ENCODE results near the gene BBS9.

GRCh38 chr7:33457039-33457438 lies 327.7 kb downstream of the BBS9 start:
- TF ChIP-seq CTCF (conservative IDR thresholded peaks at IDR 0.05; ENCODE audit: low read depth, low read length) (no peak), MXI1 (IDR thresholded peaks at IDR 0.05; ENCODE audit: borderline replicate concordance, low read depth, low read length) (no peak), BHLHE40 (IDR thresholded peaks at IDR 0.05; ENCODE audit: low read depth, low read length) (no peak), SMC3 (IDR thresholded peaks at IDR 0.05; ENCODE audit: low read depth, low read length) (no peak), POLR2A (IDR thresholded peaks at IDR 0.05; ENCODE audit: low read depth, low read length) (no peak), RCOR1 (IDR thresholded peaks at IDR 0.05; ENCODE audit: insufficient replicate concordance, low read length) (no peak), USF2 (IDR thresholded peaks at IDR 0.05; ENCODE audit: low read depth, low read length) (no peak), RAD21 (IDR thresholded peaks at IDR 0.05; ENCODE audit: low read length) (no peak), FOS (IDR thresholded peaks at IDR 0.05; ENCODE audit: low read depth, low read length) (no peak), NFE2L2 (IDR thresholded peaks at IDR 0.05; ENCODE audit: low read depth, low read length) (no peak), MAFK (IDR thresholded peaks at IDR 0.05; ENCODE audit: low read depth, low read length) (no peak), MAZ (IDR thresholded peaks at IDR 0.05; ENCODE audit: borderline replicate concordance, low read depth, low read length) (no peak), CEBPB (IDR thresholded peaks at IDR 0.05; ENCODE audit: low read depth, low read length) (no peak)
